ENCODE data around the gene RASGRP2. TPM values are rescaled to one million over a fixed set of nuclear protein-coding genes. Genes with fewer than 3 reads are reported as not detected.
A peak's percentile ranks its signal among the peaks of the same experiment; 100 is the strongest.

Gene RASGRP2
- total RNA-seq, 1 experiment from 2014 or later: not detected

- ChIA-PET POLR2A (ENCODE audit: unreplicated experiment) (no interaction called here), CTCF (interaction anchor here (0.6 to 0.8 kb wide), 2 partner anchors 44 to 515 kb away, joined by 4 read pairs; no protein-coding TSS in a partner anchor)
- Histone ChIP-seq H3K27ac (ENCODE audit: low read length) (no peak overlapping the region), H3K4me3 (ENCODE audit: low read length) (no peak overlapping the region), H3K36me3 (ENCODE audit: low read depth, low read length) (no peaks in the 10 kb centered on the region; the same call in 1 of the 2 replicates), H3K9me3 (ENCODE audit: low read length) (no peaks in the 10 kb centered on the region), H3K27me3 (ENCODE audit: low read length) (no peaks in the 10 kb centered on the region), H4K20me1 (ENCODE audit: low read length) (no peaks in the 10 kb centered on the region), H3K9me2 (replicated peaks; ENCODE audit: low read length) (no peaks in the 10 kb centered on the region), H2AFZ (ENCODE audit: low read length) (no peak overlapping the region), H3K4me1 (ENCODE audit: insufficient read depth, low read length) (no peaks in the 10 kb centered on the region), H3F3A (ENCODE audit: low read length, unreplicated experiment) (no peaks in the 10 kb centered on the region), H3K4me2 (ENCODE audit: low read length) (no peak overlapping the region), H3K9ac (ENCODE audit: low read length) (no peak overlapping the region), H3K79me2 (ENCODE audit: low read length) (no peaks in the 10 kb centered on the region)
- no peak for TF ChIP-seq EZH2phosphoT487 (IDR thresholded peaks at IDR 0.05; ENCODE audit: borderline replicate concordance, low read length)
- TF ChIP-seq EZH2 (IDR thresholded peaks at IDR 0.05; ENCODE audit: low read length, unreplicated experiment): no peak
- TF ChIP-seq CTCF (conservative IDR thresholded peaks at IDR 0.05; ENCODE audit: low read depth, low read length): no peak
- DNase-seq: no peak
- intact Hi-C loops (cut with micrococcal nuclease): no loop called here
- BruUV-seq (replicated peaks): no TSS peak
- ATAC-seq: peak; percentile 20; the same call in 1 of the 2 replicates
These were observed 41.1 kb upstream of the RASGRP2 start for GRCh38 chr11:64784813-64785581.

- no TSS peak for BruUV-seq (replicated peaks)
- Histone ChIP-seq H3K9me3 (ENCODE audit: low read length) (no peaks in the 10 kb centered on the region), H3K4me3 (ENCODE audit: low read length) (peak within 1 kb of the TSS; percentile 85), H3K4me2 (ENCODE audit: low read length) (peak within 1 kb of the TSS; percentile 88), H2AFZ (ENCODE audit: low read length) (peak within 1 kb of the TSS; percentile 91), H4K20me1 (ENCODE audit: low read length) (peaks cover 38% of the 10 kb centered on the region), H3K4me1 (ENCODE audit: insufficient read depth, low read length) (peaks cover 25% of the 10 kb centered on the region), H3K36me3 (ENCODE audit: low read depth, low read length) (peaks cover 37% of the 10 kb centered on the region), H3K27me3 (ENCODE audit: low read length) (no peaks in the 10 kb centered on the region), H3K9ac (ENCODE audit: low read length) (peak within 1 kb of the TSS; percentile 95), H3K27ac (ENCODE audit: low read length) (peak within 1 kb of the TSS; percentile 87), H3K79me2 (ENCODE audit: low read length) (peaks cover 39% of the 10 kb centered on the region), H3K9me2 (replicated peaks; ENCODE audit: low read length) (no peaks in the 10 kb centered on the region), H3F3A (ENCODE audit: low read length, unreplicated experiment) (peaks cover 5% of the 10 kb centered on the region)
- ChIA-PET POLR2A (ENCODE audit: unreplicated experiment) (interaction anchor here (0.6 to 1.2 kb wide), 9 partner anchors 16 to 645 kb away, joined by 4 to 7 read pairs (median 6); partner anchors contain the start of genes CDC42BPG, PRDX5, TM7SF2 and TRMT112), CTCF (interaction anchor here (0.5 to 0.9 kb wide), 6 partner anchors 9 to 1212 kb away, joined by 3 to 5 read pairs (median 4); partner anchors contain the start of gene CDC42BPG)
- TF ChIP-seq EZH2phosphoT487 (IDR thresholded peaks at IDR 0.05; ENCODE audit: borderline replicate concordance, low read length): no peak
- TF ChIP-seq CTCF (conservative IDR thresholded peaks at IDR 0.05; ENCODE audit: low read depth, low read length): no peak; the same call in 1 of the 2 replicates
- ATAC-seq: peak; percentile 92
- intact Hi-C loops (cut with micrococcal nuclease): loop anchor here (2.0 kb wide), 2 partner anchors 24 to 32 kb away; partner anchors contain the start of genes MAP4K2 and MEN1
- peak; percentile 100 for DNase-seq
These were observed 34.7 kb upstream of the RASGRP2 start, which contains the start of gene SF1 for GRCh38 chr11:64778473-64779298. Gene SF1 (minus strand): TSS chr11:64778542. CDS start chr11:64778392, 150 bp downstream.

Measured in PC-3 (cell line).